ENCODE data around the gene ATP2B1. TPM values are rescaled to one million over a fixed set of nuclear protein-coding genes. Genes with fewer than 3 reads are reported as not detected.
A peak's percentile ranks its signal among the peaks of the same experiment; 100 is the strongest.

ATP2B1 gene
- total RNA-seq, 2 donors from 2014 or later = 123 to 158 TPM

GRCh38 chr12:89695830-89696229 lies 12.8 kb downstream of the ATP2B1 start:
- Mint-ChIP-seq H3K4me1 (peaks cover 62% of the 10 kb centered on the region), H3K36me3 (ENCODE audit: low read depth) (peaks cover 6% of the 10 kb centered on the region), H3K27ac (peak overlapping the region; percentile 88), H3K4me3 (peak overlapping the region; percentile 82), H3K27me3 (no peaks in the 10 kb centered on the region)
- ATAC-seq (no peak), DNase-seq (no peak)
- H3K9me3 ChIP-seq (ENCODE audit: control insufficient read depth, low read length, poor library complexity, severe bottlenecking) = no peaks in the 10 kb centered on the region

- no peak for ATAC-seq
- no peak for DNase-seq
- no peaks in the 10 kb centered on the region for H3K9me3 ChIP-seq (ENCODE audit: control insufficient read depth, low read length, poor library complexity, severe bottlenecking)
- Mint-ChIP-seq H3K27ac (no peak overlapping the region), H3K4me3 (peak overlapping the region; percentile 15), H3K4me1 (peaks cover 61% of the 10 kb centered on the region), H3K36me3 (ENCODE audit: low read depth) (peaks cover 4% of the 10 kb centered on the region), H3K27me3 (no peaks in the 10 kb centered on the region)
Measured at GRCh38 chr12:89695100-89695499, 13.5 kb downstream of the ATP2B1 start.

- peaks cover 61% of the 10 kb centered on the region for H3K4me1 Mint-ChIP-seq
- ATAC-seq = no peak
- peak overlapping the region; percentile 81 for H3K27ac Mint-ChIP-seq
- H3K9me3 ChIP-seq (ENCODE audit: control insufficient read depth, low read length, poor library complexity, severe bottlenecking) = no peaks in the 10 kb centered on the region
- H3K27me3 Mint-ChIP-seq = no peaks in the 10 kb centered on the region
- no peak overlapping the region for H3K4me3 Mint-ChIP-seq
- H3K36me3 Mint-ChIP-seq (ENCODE audit: low read depth) = peaks cover 4% of the 10 kb centered on the region
- DNase-seq = no peak
Measured at GRCh38 chr12:89694542-89694941, 14.1 kb downstream of the ATP2B1 start.

GRCh38 chr12:89693639-89694202 lies 14.9 kb downstream of the ATP2B1 start:
- DNase-seq (no peak), ATAC-seq (no peak)
- H3K27me3 Mint-ChIP-seq = no peaks in the 10 kb centered on the region
- H3K4me3 Mint-ChIP-seq = no peak overlapping the region
- peak overlapping the region; percentile 81 for H3K27ac Mint-ChIP-seq
- peaks cover 62% of the 10 kb centered on the region for H3K4me1 Mint-ChIP-seq
- no peaks in the 10 kb centered on the region for H3K9me3 ChIP-seq (ENCODE audit: control insufficient read depth, low read length, poor library complexity, severe bottlenecking)
- peaks cover 4% of the 10 kb centered on the region for H3K36me3 Mint-ChIP-seq (ENCODE audit: low read depth)

- Mint-ChIP-seq H3K27ac (no peak overlapping the region), H3K4me3 (no peak overlapping the region), H3K4me1 (peaks cover 55% of the 10 kb centered on the region), H3K27me3 (no peaks in the 10 kb centered on the region), H3K36me3 (ENCODE audit: low read depth) (no peaks in the 10 kb centered on the region)
- DNase-seq (no peak), ATAC-seq (no peak)
- no peaks in the 10 kb centered on the region for H3K9me3 ChIP-seq (ENCODE audit: control insufficient read depth, low read length, poor library complexity, severe bottlenecking)
Measured at GRCh38 chr12:89692439-89692838, 16.2 kb downstream of the ATP2B1 start.

- DNase-seq (no peak), ATAC-seq (no peak)
- no peaks in the 10 kb centered on the region for H3K27me3 Mint-ChIP-seq
- H3K36me3 Mint-ChIP-seq (ENCODE audit: low read depth) = no peaks in the 10 kb centered on the region
- H3K4me1 Mint-ChIP-seq = peaks cover 49% of the 10 kb centered on the region
- no peak overlapping the region for H3K27ac Mint-ChIP-seq
- H3K9me3 ChIP-seq (ENCODE audit: control insufficient read depth, low read length, poor library complexity, severe bottlenecking) = no peaks in the 10 kb centered on the region
- no peak overlapping the region for H3K4me3 Mint-ChIP-seq
Measured at GRCh38 chr12:89691659-89692058, 17.0 kb downstream of the ATP2B1 start.

- DNase-seq = no peak
- Mint-ChIP-seq H3K27me3 (no peaks in the 10 kb centered on the region), H3K4me3 (no peak overlapping the region), H3K4me1 (peaks cover 47% of the 10 kb centered on the region), H3K27ac (no peak overlapping the region), H3K36me3 (ENCODE audit: low read depth) (no peaks in the 10 kb centered on the region)
- ATAC-seq = no peak
- no peaks in the 10 kb centered on the region for H3K9me3 ChIP-seq (ENCODE audit: control insufficient read depth, low read length, poor library complexity, severe bottlenecking)
Measured at GRCh38 chr12:89690925-89691324, 17.7 kb downstream of the ATP2B1 start.

GRCh38 chr12:89689306-89689705 lies 19.3 kb downstream of the ATP2B1 start:
- ATAC-seq (no peak), DNase-seq (no peak)
- Mint-ChIP-seq H3K27ac (no peak overlapping the region), H3K4me3 (no peak overlapping the region), H3K4me1 (peaks cover 46% of the 10 kb centered on the region), H3K27me3 (no peaks in the 10 kb centered on the region), H3K36me3 (ENCODE audit: low read depth) (no peaks in the 10 kb centered on the region)
- no peaks in the 10 kb centered on the region for H3K9me3 ChIP-seq (ENCODE audit: control insufficient read depth, low read length, poor library complexity, severe bottlenecking)

GRCh38 chr12:89686311-89686710 lies 22.3 kb downstream of the ATP2B1 start:
- Mint-ChIP-seq H3K4me1 (peaks cover 25% of the 10 kb centered on the region), H3K4me3 (peak overlapping the region; percentile 31), H3K27me3 (no peaks in the 10 kb centered on the region), H3K36me3 (ENCODE audit: low read depth) (peaks cover 2% of the 10 kb centered on the region), H3K27ac (peak overlapping the region; percentile 66)
- DNase-seq (no peak), ATAC-seq (no peak)
- H3K9me3 ChIP-seq (ENCODE audit: control insufficient read depth, low read length, poor library complexity, severe bottlenecking) = no peaks in the 10 kb centered on the region

- no peak overlapping the region for H3K27ac Mint-ChIP-seq
- peaks cover 1% of the 10 kb centered on the region for H3K9me3 ChIP-seq (ENCODE audit: control insufficient read depth, low read length, poor library complexity, severe bottlenecking)
- peaks cover 19% of the 10 kb centered on the region for H3K4me1 Mint-ChIP-seq
- DNase-seq = no peak
- ATAC-seq = no peak
- no peak overlapping the region for H3K4me3 Mint-ChIP-seq
- peaks cover 3% of the 10 kb centered on the region for H3K36me3 Mint-ChIP-seq (ENCODE audit: low read depth)
- H3K27me3 Mint-ChIP-seq = no peaks in the 10 kb centered on the region
Measured at GRCh38 chr12:89685363-89685972, 23.2 kb downstream of the ATP2B1 start.

- no peaks in the 10 kb centered on the region for H3K27me3 Mint-ChIP-seq
- peaks cover 3% of the 10 kb centered on the region for H3K9me3 ChIP-seq (ENCODE audit: control insufficient read depth, low read length, poor library complexity, severe bottlenecking)
- no peak overlapping the region for H3K4me3 Mint-ChIP-seq
- DNase-seq (no peak), ATAC-seq (no peak)
- H3K4me1 Mint-ChIP-seq = peaks cover 21% of the 10 kb centered on the region
- peaks cover 7% of the 10 kb centered on the region for H3K36me3 Mint-ChIP-seq (ENCODE audit: low read depth)
- H3K27ac Mint-ChIP-seq = no peak overlapping the region
Measured at GRCh38 chr12:89684136-89684535, 24.5 kb downstream of the ATP2B1 start.

GRCh38 chr12:89682284-89682683 lies 26.4 kb downstream of the ATP2B1 start:
- DNase-seq (no peak), ATAC-seq (no peak)
- Mint-ChIP-seq H3K4me3 (no peak overlapping the region), H3K27me3 (no peaks in the 10 kb centered on the region), H3K27ac (no peak overlapping the region), H3K36me3 (ENCODE audit: low read depth) (peaks cover 7% of the 10 kb centered on the region), H3K4me1 (peaks cover 27% of the 10 kb centered on the region)
- peaks cover 3% of the 10 kb centered on the region for H3K9me3 ChIP-seq (ENCODE audit: control insufficient read depth, low read length, poor library complexity, severe bottlenecking)

- peaks cover 3% of the 10 kb centered on the region for H3K9me3 ChIP-seq (ENCODE audit: control insufficient read depth, low read length, poor library complexity, severe bottlenecking)
- Mint-ChIP-seq H3K36me3 (ENCODE audit: low read depth) (peaks cover 7% of the 10 kb centered on the region), H3K4me3 (no peak overlapping the region), H3K27me3 (no peaks in the 10 kb centered on the region), H3K27ac (no peak overlapping the region), H3K4me1 (peaks cover 30% of the 10 kb centered on the region)
- DNase-seq = no peak
- no peak for ATAC-seq
Measured at GRCh38 chr12:89680409-89680808, 28.2 kb downstream of the ATP2B1 start.

- peaks cover 7% of the 10 kb centered on the region for H3K36me3 Mint-ChIP-seq (ENCODE audit: low read depth)
- no peak overlapping the region for H3K4me3 Mint-ChIP-seq
- DNase-seq (no peak), ATAC-seq (no peak)
- peaks cover 3% of the 10 kb centered on the region for H3K9me3 ChIP-seq (ENCODE audit: control insufficient read depth, low read length, poor library complexity, severe bottlenecking)
- H3K27ac Mint-ChIP-seq = no peak overlapping the region
- H3K4me1 Mint-ChIP-seq = peaks cover 26% of the 10 kb centered on the region
- H3K27me3 Mint-ChIP-seq = no peaks in the 10 kb centered on the region
Measured at GRCh38 chr12:89679631-89680030, 29.0 kb downstream of the ATP2B1 start.
